ENCODE data around the gene GARS1. TPM values are rescaled to one million over a fixed set of nuclear protein-coding genes. Genes with fewer than 3 reads are reported as not detected.

Gene GARS1
- total RNA-seq, 1 experiment from 2014 or later, result 95.4 TPM

DNA sequence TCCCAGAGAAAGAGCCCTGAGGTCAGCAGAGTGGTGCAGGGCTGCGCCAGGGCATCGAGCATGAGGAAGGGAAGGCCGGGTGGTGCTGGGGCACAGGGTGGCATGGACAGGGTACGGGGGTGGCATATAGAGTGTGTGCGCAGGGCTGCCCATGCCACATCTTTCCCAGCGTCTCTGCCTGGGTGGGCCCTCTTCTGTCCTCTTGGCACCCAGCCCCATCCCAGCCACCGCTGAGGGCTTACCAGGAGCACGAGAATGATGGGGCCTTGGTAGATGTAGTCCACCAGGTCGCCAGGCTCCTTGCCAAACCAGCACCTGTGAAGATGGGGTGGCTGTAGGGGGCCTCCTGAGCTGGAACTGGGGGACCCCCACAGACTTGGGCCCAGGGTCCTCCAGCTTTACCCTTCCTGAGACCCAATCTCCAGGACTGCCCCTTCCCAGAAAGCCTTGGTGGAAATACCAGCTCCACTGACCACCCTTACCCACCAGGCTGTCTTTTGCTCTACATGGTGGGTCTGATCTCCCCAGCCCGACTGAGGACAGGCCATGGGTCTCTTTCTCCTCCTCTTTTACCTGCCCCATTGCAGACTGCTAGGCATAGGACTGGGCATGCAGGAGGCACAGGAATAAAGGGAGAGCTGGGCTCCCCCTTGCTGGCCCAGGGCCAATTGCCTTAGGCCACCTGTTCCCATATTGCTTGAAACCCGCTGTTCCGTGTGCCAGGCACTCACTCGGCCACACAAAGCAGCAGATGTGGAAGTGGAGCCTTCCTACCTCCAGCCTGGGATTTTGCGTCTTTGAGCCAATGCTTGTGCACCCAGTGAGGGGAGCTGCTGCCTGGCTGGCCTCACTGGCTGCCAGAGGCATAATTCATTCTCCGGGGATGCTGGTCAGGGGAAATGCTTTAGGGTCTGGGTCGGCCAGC is 65.9 kb downstream of the GARS1 start:
- DNase-seq (no peak), ATAC-seq (no peak)
- H3K36me3 ChIP-seq (ENCODE audit: low read depth, low read length), result no peaks in the 10 kb centered on the region
- H3K4me3 ChIP-seq (ENCODE audit: low read length), result no peak overlapping the region
- no peaks in the 10 kb centered on the region for H3K79me2 ChIP-seq (ENCODE audit: low read length)
- no peak overlapping the region for H3K27ac ChIP-seq (ENCODE audit: low read length)
- intact Hi-C loops (cut with micrococcal nuclease), result no loop called here
- CTCF ChIA-PET, result no interaction called here
- no peaks in the 10 kb centered on the region for H3K4me1 ChIP-seq (ENCODE audit: insufficient read depth, low read length)
- POLR2A ChIA-PET (ENCODE audit: unreplicated experiment), result no interaction called here
- no peaks in the 10 kb centered on the region for H3K9me3 ChIP-seq (ENCODE audit: low read length)
- H3K27me3 ChIP-seq (ENCODE audit: low read length), result no peaks in the 10 kb centered on the region; the same call in 1 of the 2 replicates
- no peak overlapping the region for H3K4me2 ChIP-seq (ENCODE audit: low read length)
- H3K9ac ChIP-seq (ENCODE audit: low read length), result no peak overlapping the region
- BruUV-seq (replicated peaks), result no TSS peak
- H3K9me2 ChIP-seq (replicated peaks; ENCODE audit: low read length), result no peaks in the 10 kb centered on the region
- no peaks in the 10 kb centered on the region for H4K20me1 ChIP-seq (ENCODE audit: low read length)
- TF ChIP-seq, protein P1, sequence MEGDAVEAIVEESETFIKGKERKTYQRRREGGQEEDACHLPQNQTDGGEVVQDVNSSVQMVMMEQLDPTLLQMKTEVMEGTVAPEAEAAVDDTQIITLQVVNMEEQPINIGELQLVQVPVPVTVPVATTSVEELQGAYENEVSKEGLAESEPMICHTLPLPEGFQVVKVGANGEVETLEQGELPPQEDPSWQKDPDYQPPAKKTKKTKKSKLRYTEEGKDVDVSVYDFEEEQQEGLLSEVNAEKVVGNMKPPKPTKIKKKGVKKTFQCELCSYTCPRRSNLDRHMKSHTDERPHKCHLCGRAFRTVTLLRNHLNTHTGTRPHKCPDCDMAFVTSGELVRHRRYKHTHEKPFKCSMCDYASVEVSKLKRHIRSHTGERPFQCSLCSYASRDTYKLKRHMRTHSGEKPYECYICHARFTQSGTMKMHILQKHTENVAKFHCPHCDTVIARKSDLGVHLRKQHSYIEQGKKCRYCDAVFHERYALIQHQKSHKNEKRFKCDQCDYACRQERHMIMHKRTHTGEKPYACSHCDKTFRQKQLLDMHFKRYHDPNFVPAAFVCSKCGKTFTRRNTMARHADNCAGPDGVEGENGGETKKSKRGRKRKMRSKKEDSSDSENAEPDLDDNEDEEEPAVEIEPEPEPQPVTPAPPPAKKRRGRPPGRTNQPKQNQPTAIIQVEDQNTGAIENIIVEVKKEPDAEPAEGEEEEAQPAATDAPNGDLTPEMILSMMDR (conservative IDR thresholded peaks at IDR 0.05; ENCODE audit: low read depth, low read length), result no peak
- TF ChIP-seq EZH2 (IDR thresholded peaks at IDR 0.05; ENCODE audit: low read length, unreplicated experiment) (no peak), EZH2phosphoT487 (IDR thresholded peaks at IDR 0.05; ENCODE audit: borderline replicate concordance, low read length) (no peak)
- no peaks in the 10 kb centered on the region for H3F3A ChIP-seq (ENCODE audit: low read length, unreplicated experiment)
- no peak overlapping the region for H2AFZ ChIP-seq (ENCODE audit: low read length)

DNA sequence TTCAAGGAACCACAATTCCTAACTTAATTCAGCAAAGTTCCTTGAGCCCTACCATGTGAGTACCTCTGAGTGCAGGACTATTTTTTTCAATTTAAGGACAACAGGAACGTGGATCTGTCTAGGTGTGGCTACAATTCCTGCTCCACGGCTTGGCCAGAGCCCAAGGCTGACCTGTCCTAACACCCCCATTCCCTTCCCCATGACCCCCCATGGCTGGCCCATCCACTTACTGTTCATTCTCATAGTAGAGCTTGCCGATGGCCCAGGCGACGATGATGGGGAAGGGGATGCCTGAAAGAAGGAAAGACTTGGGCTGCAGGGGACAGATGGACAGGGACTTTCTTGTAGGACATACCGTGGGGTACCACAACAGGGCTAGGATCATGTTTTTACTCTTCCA is 67.2 kb downstream of the GARS1 start:
- Histone ChIP-seq H3K79me2 (ENCODE audit: low read length) (no peaks in the 10 kb centered on the region), H3K9ac (ENCODE audit: low read length) (no peak overlapping the region), H3K27ac (ENCODE audit: low read length) (no peak overlapping the region), H4K20me1 (ENCODE audit: low read length) (no peaks in the 10 kb centered on the region), H3K9me2 (replicated peaks; ENCODE audit: low read length) (no peaks in the 10 kb centered on the region), H3K4me2 (ENCODE audit: low read length) (no peak overlapping the region), H3K9me3 (ENCODE audit: low read length) (no peaks in the 10 kb centered on the region), H3K27me3 (ENCODE audit: low read length) (no peaks in the 10 kb centered on the region; the same call in 1 of the 2 replicates), H2AFZ (ENCODE audit: low read length) (no peak overlapping the region), H3K36me3 (ENCODE audit: low read depth, low read length) (no peaks in the 10 kb centered on the region), H3F3A (ENCODE audit: low read length, unreplicated experiment) (no peaks in the 10 kb centered on the region), H3K4me3 (ENCODE audit: low read length) (no peak overlapping the region), H3K4me1 (ENCODE audit: insufficient read depth, low read length) (no peaks in the 10 kb centered on the region)
- POLR2A ChIA-PET (ENCODE audit: unreplicated experiment), result no interaction called here
- TF ChIP-seq, protein P1 (conservative IDR thresholded peaks at IDR 0.05; ENCODE audit: low read depth, low read length), result no peak
- no peak for TF ChIP-seq EZH2phosphoT487 (IDR thresholded peaks at IDR 0.05; ENCODE audit: borderline replicate concordance, low read length)
- intact Hi-C loops (cut with micrococcal nuclease), result no loop called here
- BruUV-seq (replicated peaks), result no TSS peak
- CTCF ChIA-PET, result no interaction called here
- DNase-seq, result no peak
- ATAC-seq, result no peak

DNA sequence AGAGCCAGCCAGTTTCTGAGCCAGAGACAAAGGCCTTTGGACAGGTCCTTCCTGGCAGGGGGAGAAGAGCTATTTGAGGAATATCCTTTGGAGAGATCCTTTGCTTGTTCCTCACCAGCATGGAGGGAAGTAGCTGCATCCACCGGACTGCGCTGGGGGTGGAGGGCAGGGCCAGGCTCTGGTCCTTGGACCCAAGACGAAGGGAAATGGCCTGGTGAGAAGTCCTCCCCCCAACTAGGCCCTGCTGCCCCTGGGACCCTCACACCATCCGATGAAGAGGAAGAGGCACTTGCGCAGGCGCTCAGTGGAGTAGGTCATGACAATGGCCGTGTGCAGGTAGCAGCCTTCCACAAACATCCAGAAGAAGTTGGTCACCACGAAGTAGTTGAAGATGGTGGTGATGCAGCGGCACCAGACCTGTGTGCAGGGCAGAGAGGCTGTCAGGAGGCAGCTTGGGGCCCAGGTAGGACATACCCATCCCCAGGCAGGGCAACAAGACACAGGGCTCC is 67.8 kb downstream of the GARS1 start:
- Histone ChIP-seq H3K27ac (ENCODE audit: low read length) (no peak overlapping the region), H3K36me3 (ENCODE audit: low read depth, low read length) (no peaks in the 10 kb centered on the region), H3K79me2 (ENCODE audit: low read length) (no peaks in the 10 kb centered on the region), H3K27me3 (ENCODE audit: low read length) (no peaks in the 10 kb centered on the region; the same call in 1 of the 2 replicates), H3K4me3 (ENCODE audit: low read length) (no peak overlapping the region), H3K4me2 (ENCODE audit: low read length) (no peak overlapping the region), H3K9me3 (ENCODE audit: low read length) (no peaks in the 10 kb centered on the region), H3K9me2 (replicated peaks; ENCODE audit: low read length) (no peaks in the 10 kb centered on the region), H3K4me1 (ENCODE audit: insufficient read depth, low read length) (no peaks in the 10 kb centered on the region), H3F3A (ENCODE audit: low read length, unreplicated experiment) (no peaks in the 10 kb centered on the region), H2AFZ (ENCODE audit: low read length) (no peak overlapping the region), H4K20me1 (ENCODE audit: low read length) (no peaks in the 10 kb centered on the region), H3K9ac (ENCODE audit: low read length) (no peak overlapping the region)
- CTCF ChIA-PET, result no interaction called here
- BruUV-seq (replicated peaks), result no TSS peak
- TF ChIP-seq EZH2phosphoT487 (IDR thresholded peaks at IDR 0.05; ENCODE audit: borderline replicate concordance, low read length) (no peak), EZH2 (IDR thresholded peaks at IDR 0.05; ENCODE audit: low read length, unreplicated experiment) (no peak)
- TF ChIP-seq, protein P1 (conservative IDR thresholded peaks at IDR 0.05; ENCODE audit: low read depth, low read length), result no peak
- intact Hi-C loops (cut with micrococcal nuclease), result no loop called here
- ATAC-seq, result no peak
- POLR2A ChIA-PET (ENCODE audit: unreplicated experiment), result no interaction called here
- no peak for DNase-seq
